ENCODE data around the gene ACO2.
"Not testable (repeated sequence)": the region's sequence is repeated elsewhere in the genome, so short reads cannot be mapped to it uniquely, and the experiment has no call there.

DNA sequence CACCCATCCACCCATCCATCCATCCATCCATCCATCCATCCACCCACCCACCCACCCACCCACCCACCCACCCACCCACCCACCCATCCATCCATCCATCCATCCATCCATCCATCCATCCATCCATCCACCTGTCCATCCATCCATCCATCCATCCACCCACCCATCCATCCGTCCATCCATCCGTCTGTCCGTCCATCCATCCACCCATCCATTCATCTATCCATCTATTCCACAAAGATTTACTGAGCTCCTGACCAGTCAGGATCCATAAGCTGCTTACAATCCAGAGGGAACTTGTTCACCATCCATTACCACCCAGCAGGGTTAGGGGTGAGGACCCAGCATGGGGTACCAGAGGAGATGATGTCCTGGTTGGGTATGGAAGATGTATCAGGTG is 103.4 kb downstream of the ACO2 start:
- TF ChIP-seq, protein P1, sequence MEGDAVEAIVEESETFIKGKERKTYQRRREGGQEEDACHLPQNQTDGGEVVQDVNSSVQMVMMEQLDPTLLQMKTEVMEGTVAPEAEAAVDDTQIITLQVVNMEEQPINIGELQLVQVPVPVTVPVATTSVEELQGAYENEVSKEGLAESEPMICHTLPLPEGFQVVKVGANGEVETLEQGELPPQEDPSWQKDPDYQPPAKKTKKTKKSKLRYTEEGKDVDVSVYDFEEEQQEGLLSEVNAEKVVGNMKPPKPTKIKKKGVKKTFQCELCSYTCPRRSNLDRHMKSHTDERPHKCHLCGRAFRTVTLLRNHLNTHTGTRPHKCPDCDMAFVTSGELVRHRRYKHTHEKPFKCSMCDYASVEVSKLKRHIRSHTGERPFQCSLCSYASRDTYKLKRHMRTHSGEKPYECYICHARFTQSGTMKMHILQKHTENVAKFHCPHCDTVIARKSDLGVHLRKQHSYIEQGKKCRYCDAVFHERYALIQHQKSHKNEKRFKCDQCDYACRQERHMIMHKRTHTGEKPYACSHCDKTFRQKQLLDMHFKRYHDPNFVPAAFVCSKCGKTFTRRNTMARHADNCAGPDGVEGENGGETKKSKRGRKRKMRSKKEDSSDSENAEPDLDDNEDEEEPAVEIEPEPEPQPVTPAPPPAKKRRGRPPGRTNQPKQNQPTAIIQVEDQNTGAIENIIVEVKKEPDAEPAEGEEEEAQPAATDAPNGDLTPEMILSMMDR (IDR thresholded peaks at IDR 0.05): not testable (repeated sequence)
- not testable (repeated sequence) for TF ChIP-seq POLR2AphosphoS5 (IDR thresholded peaks at IDR 0.05; ENCODE audit: insufficient read depth in 1 of 2, low read depth in 1 of 2)
